CD4-positive, alpha-beta T cell treated with Interleukin-4 for 1 hour (primary cell): ENCODE data around the gene CCDC127.

Experiments used
- DNase-seq, 2 donors: peaks; one replicate each; pipeline ENCODE4 v3.0.0-alpha.2; 2020 to 2022

The CCDC127 gene

GRCh38 chr5:189486-189885 lies 28.5 kb downstream of the CCDC127 start:
- DNase-seq, result no peak

GRCh38 chr5:188488-189481 lies 29.2 kb downstream of the CCDC127 start:
- peak; percentile 87 to 88 for DNase-seq

GRCh38 chr5:187617-188451 lies 30.1 kb downstream of the CCDC127 start:
- no peak for DNase-seq

GRCh38 chr5:187042-187431 lies 30.9 kb downstream of the CCDC127 start:
- DNase-seq, result no peak

- no peak for DNase-seq
Measured at GRCh38 chr5:186091-187041, 31.6 kb downstream of the CCDC127 start.

GRCh38 chr5:185095-186070 lies 32.6 kb downstream of the CCDC127 start:
- DNase-seq, result no peak

GRCh38 chr5:184471-184870 lies 33.5 kb downstream of the CCDC127 start:
- DNase-seq, result no peak

- DNase-seq, result no peak
Measured at GRCh38 chr5:182126-182525, 35.8 kb downstream of the CCDC127 start.

- no peak for DNase-seq
Measured at GRCh38 chr5:181566-181965, 36.4 kb downstream of the CCDC127 start.

- DNase-seq, result no peak
Measured at GRCh38 chr5:181160-181559, 36.8 kb downstream of the CCDC127 start.

GRCh38 chr5:180286-180918 lies 37.6 kb downstream of the CCDC127 start:
- no peak for DNase-seq

GRCh38 chr5:179401-179800 lies 38.6 kb downstream of the CCDC127 start:
- DNase-seq, result no peak

- DNase-seq, result no peak
Measured at GRCh38 chr5:178110-178509, 39.8 kb downstream of the CCDC127 start.

GRCh38 chr5:176296-176823 lies 41.6 kb downstream of the CCDC127 start:
- no peak for DNase-seq

- DNase-seq, result no peak
Measured at GRCh38 chr5:174876-175465, 43.0 kb downstream of the CCDC127 start.

GRCh38 chr5:174291-174600 lies 43.7 kb downstream of the CCDC127 start:
- DNase-seq, result no peak

GRCh38 chr5:173392-174290 lies 44.3 kb downstream of the CCDC127 start:
- no peak for DNase-seq

GRCh38 chr5:172841-173251 lies 45.1 kb downstream of the CCDC127 start:
- no peak for DNase-seq

GRCh38 chr5:172421-172820 lies 45.5 kb downstream of the CCDC127 start:
- no peak for DNase-seq
